Naive B cell (primary cell): ENCODE results near the gene STRIP2. TPM values are rescaled to one million over a fixed set of nuclear protein-coding genes. Genes with fewer than 3 reads are reported as not detected.
"Not testable (repeated sequence)": the region's sequence is repeated elsewhere in the genome, so short reads cannot be mapped to it uniquely, and the experiment has no call there.

Experiments
- ATAC-seq, 2 donors: fragments of 150-1000 bp; cut with Tn5 transposase; 2 replicates each; pipeline ENCODE4 v1.10.0; 2021; ENCODE audit warnings: low read depth in 2 of 2, mild to moderate bottlenecking in 2 of 2, moderate library complexity in 2 of 2
- DNase-seq: peaks from one replicate; pipeline ENCODE4 v3.0.0; 2022
- H3K27ac Mint-ChIP-seq, 6 donors: one replicate each; pipeline ENCODE4 v1.8.0; 2020 to 2022; ENCODE audit warnings: mild to moderate bottlenecking in 6 of 6, mixed read lengths in 6 of 6, moderate library complexity in 5 of 6, inconsistent platforms in 2 of 6
- H3K27me3 Mint-ChIP-seq, 3 donors: one replicate each; pipeline ENCODE4 v1.8.0; 2021 to 2022; ENCODE audit warnings: mixed read lengths in 3 of 3, mild to moderate bottlenecking in 1 of 3
- H3K36me3 Mint-ChIP-seq, 2 donors: one replicate each; pipeline ENCODE4 v1.8.0; 2020 to 2022; ENCODE audit warnings: mixed read lengths in 2 of 2, inconsistent platforms in 1 of 2, mild to moderate bottlenecking in 1 of 2
- H3K4me1 Mint-ChIP-seq, 3 donors: one replicate each; pipeline ENCODE4 v1.8.0; 2020 to 2022; ENCODE audit warnings: mixed read lengths in 3 of 3, inconsistent platforms in 1 of 3, mild to moderate bottlenecking in 1 of 3, moderate library complexity in 1 of 3
- H3K4me3 Mint-ChIP-seq, 8 donors: one replicate each; pipeline ENCODE4 v1.8.0; 2020 to 2022; ENCODE audit warnings: mild to moderate bottlenecking in 8 of 8, mixed read lengths in 8 of 8, moderate library complexity in 8 of 8, inconsistent platforms in 2 of 8
- H3K9me3 Mint-ChIP-seq, 7 donors: one replicate each; pipeline ENCODE4 v1.8.0; 2020 to 2022; ENCODE audit warnings: mixed read lengths in 7 of 7, mild to moderate bottlenecking in 5 of 7, inconsistent platforms in 2 of 7, moderate library complexity in 1 of 7
- polyA plus RNA-seq, 6 donors: library from polyadenylated mRNA; unstranded; fragments of 300-500 nt; fragmentation: Illumina TruSeq; gene quantifications; one replicate each; pipeline ENCODE4 v1.2.3, GENCODE V29; 2021; ENCODE audit warnings: low read depth in 6 of 6

STRIP2 gene
- polyA plus RNA-seq, 6 donors from 2014 or later, result not detected

- no peaks in the 10 kb centered on the region for H3K27me3 Mint-ChIP-seq
- ATAC-seq (no peak), DNase-seq (no peak)
- peaks cover 7 to 17% of the 10 kb centered on the region in 2 donors for H3K36me3 Mint-ChIP-seq
- H3K4me1 Mint-ChIP-seq, result no peaks in the 10 kb centered on the region
- H3K4me3 Mint-ChIP-seq, result no peak overlapping the region
- H3K27ac Mint-ChIP-seq, result peak overlapping the region in 1 of 6 donors; percentile 72
- no peaks in the 10 kb centered on the region for H3K9me3 Mint-ChIP-seq
Observed at GRCh38 chr7:129401228-129401966, 32.8 kb upstream of the STRIP2 start.

GRCh38 chr7:129401967-129402860 lies 32.0 kb upstream of the STRIP2 start:
- Mint-ChIP-seq H3K27me3 (no peaks in the 10 kb centered on the region), H3K4me1 (no peaks in the 10 kb centered on the region), H3K9me3 (no peaks in the 10 kb centered on the region), H3K36me3 (peaks cover 7 to 15% of the 10 kb centered on the region in 2 donors), H3K27ac (peak overlapping the region in 1 of 6 donors; percentile 5), H3K4me3 (no peak overlapping the region)
- DNase-seq (no peak), ATAC-seq (no peak)

DNA sequence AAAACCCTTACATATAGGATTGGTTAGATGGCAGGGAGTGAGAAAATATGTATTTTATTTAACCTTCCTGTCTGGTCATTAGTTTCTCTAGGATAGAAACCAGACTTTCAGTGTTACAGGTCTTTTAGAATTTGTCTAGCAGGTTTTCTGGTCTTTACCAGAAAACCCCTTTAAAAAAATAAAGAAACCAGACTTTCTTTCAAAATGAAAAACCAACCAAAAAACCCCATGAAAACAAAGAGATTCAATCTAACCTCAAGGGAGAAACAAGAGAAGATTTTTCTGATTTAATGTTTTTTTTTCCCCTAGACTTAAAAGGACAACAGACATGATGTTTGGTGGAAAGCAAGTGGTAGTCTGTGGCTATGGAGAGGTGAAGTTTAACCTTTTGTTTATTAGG lies 28.7 kb upstream of the STRIP2 start:
- no peak overlapping the region for H3K27ac Mint-ChIP-seq
- no peaks in the 10 kb centered on the region for H3K4me1 Mint-ChIP-seq
- no peaks in the 10 kb centered on the region for H3K27me3 Mint-ChIP-seq
- no peak overlapping the region for H3K4me3 Mint-ChIP-seq
- DNase-seq (no peak), ATAC-seq (no peak)
- no peaks in the 10 kb centered on the region for H3K9me3 Mint-ChIP-seq
- H3K36me3 Mint-ChIP-seq, result peaks cover 27 to 28% of the 10 kb centered on the region in 2 donors

DNA sequence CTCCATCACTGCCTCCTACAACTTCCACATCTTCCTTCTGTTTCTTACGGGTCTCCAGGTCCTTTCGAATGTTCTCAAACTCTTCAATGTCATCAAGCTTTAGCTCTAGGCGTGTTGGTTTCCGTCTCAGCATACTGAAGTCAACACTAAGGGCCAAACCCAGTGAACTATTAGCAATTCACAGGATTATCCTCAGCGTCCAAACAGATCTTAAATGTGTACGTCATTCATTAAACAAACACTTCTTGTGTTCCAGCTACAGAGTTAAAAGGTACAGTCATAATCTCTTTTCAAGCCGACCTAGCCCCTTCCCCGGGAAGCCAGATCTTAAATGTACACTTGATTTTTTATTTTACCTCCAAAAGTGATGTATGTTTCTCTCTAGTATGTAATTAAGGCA lies 24.0 kb upstream of the STRIP2 start:
- Mint-ChIP-seq H3K36me3 (peaks cover 40 to 52% of the 10 kb centered on the region in 2 donors), H3K27ac (peak overlapping the region in 1 of 6 donors; percentile 3)
- not testable (repeated sequence) for ATAC-seq, H3K4me1 Mint-ChIP-seq, H3K4me3 Mint-ChIP-seq, DNase-seq, H3K27me3 Mint-ChIP-seq, H3K9me3 Mint-ChIP-seq

- no peaks in the 10 kb centered on the region for H3K4me1 Mint-ChIP-seq
- DNase-seq (no peak), ATAC-seq (no peak)
- peaks cover 38 to 43% of the 10 kb centered on the region in 2 donors for H3K36me3 Mint-ChIP-seq
- no peak overlapping the region for H3K27ac Mint-ChIP-seq
- no peak overlapping the region for H3K4me3 Mint-ChIP-seq
- peaks cover 0 to 10% (median 3%) of the 10 kb centered on the region in 7 donors for H3K9me3 Mint-ChIP-seq
- no peaks in the 10 kb centered on the region for H3K27me3 Mint-ChIP-seq
Observed at GRCh38 chr7:129412501-129412900, 21.7 kb upstream of the STRIP2 start.

GRCh38 chr7:129417073-129417472 lies 17.2 kb upstream of the STRIP2 start:
- no peak for DNase-seq
- Mint-ChIP-seq H3K27ac (no peak overlapping the region), H3K4me3 (no peak overlapping the region), H3K4me1 (no peaks in the 10 kb centered on the region), H3K9me3 (peaks cover 0 to 7% (median 0%) of the 10 kb centered on the region in 7 donors), H3K36me3 (peaks cover 21 to 25% of the 10 kb centered on the region in 2 donors), H3K27me3 (no peaks in the 10 kb centered on the region)
- ATAC-seq, result no peak

GRCh38 chr7:129421717-129422250 lies 12.4 kb upstream of the STRIP2 start:
- Mint-ChIP-seq H3K27me3 (no peaks in the 10 kb centered on the region), H3K36me3 (peaks cover 7 to 20% of the 10 kb centered on the region in 2 donors), H3K27ac (no peak overlapping the region), H3K4me1 (no peaks in the 10 kb centered on the region), H3K4me3 (no peak overlapping the region), H3K9me3 (no peaks in the 10 kb centered on the region)
- ATAC-seq (no peak), DNase-seq (no peak)

DNA sequence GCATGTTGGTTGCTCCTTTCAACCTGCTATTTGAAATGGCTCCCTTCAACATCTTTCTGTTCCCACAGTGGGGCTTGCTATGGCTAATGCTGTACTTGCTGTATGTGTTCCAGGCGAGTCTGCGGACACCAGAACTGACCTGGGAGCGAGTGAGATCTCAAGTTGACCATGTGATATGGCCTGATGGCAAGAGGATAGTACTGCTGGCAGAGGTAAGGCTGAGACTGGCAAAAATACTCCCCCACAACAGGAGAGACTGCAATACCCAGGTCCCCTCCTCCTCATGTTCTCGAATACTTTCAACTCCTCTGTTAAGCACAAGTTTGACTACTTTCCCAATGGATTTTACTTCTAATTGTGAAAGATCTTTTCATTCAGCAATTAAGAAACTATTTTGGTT lies 11.5 kb upstream of the STRIP2 start:
- Mint-ChIP-seq H3K4me3 (no peak overlapping the region), H3K4me1 (no peaks in the 10 kb centered on the region), H3K27me3 (no peaks in the 10 kb centered on the region), H3K27ac (no peak overlapping the region), H3K9me3 (no peaks in the 10 kb centered on the region), H3K36me3 (peaks cover 7 to 20% of the 10 kb centered on the region in 2 donors)
- ATAC-seq (no peak), DNase-seq (no peak)

DNA sequence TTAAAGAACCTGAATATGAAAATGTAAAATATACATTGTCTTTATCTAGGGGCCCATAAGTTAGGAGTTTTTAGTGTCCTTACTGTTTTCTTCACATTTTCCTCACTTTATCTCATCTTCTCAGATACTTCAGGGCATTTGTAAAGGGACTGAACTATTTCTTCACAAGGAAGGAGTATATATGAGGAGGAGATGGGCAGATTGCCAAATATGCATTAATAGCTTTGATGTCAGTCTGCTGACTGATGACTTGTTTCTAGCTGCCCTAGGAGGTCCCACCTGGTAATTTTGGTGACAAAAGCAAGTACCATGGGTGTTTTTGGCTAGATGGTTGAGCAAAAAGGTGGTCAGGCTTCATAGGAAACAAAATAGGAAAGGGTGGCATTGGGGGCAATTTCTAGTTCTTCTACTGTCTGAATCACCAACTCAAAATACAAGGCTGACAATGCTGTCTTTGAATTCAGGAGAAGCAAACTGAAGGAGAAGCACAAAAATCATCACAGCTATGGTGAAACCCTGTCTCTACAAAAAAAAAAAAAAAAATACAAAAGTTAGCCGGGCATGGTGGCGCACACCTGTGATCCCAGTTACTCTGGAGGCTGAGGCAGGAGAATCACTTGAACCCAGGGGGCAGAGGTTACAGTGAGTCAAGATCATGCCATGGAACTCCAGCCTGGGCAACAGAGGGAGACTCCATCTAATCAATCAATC lies 10.4 kb upstream of the STRIP2 start:
- Mint-ChIP-seq H3K9me3 (no peaks in the 10 kb centered on the region), H3K27ac (no peak overlapping the region), H3K4me1 (no peaks in the 10 kb centered on the region), H3K27me3 (no peaks in the 10 kb centered on the region), H3K4me3 (no peak overlapping the region), H3K36me3 (peaks cover 2 to 18% of the 10 kb centered on the region in 2 donors)
- DNase-seq (no peak), ATAC-seq (no peak)

GRCh38 chr7:129426482-129426881 lies 7.8 kb upstream of the STRIP2 start:
- DNase-seq (no peak), ATAC-seq (no peak)
- no peak overlapping the region for H3K4me3 Mint-ChIP-seq
- peaks cover 0 to 14% of the 10 kb centered on the region in 2 donors for H3K36me3 Mint-ChIP-seq
- H3K4me1 Mint-ChIP-seq, result no peaks in the 10 kb centered on the region
- no peaks in the 10 kb centered on the region for H3K27me3 Mint-ChIP-seq
- H3K9me3 Mint-ChIP-seq, result no peaks in the 10 kb centered on the region
- H3K27ac Mint-ChIP-seq, result peak overlapping the region in 2 of 6 donors; percentile 31 to 51

- Mint-ChIP-seq H3K27ac (no peak overlapping the region), H3K36me3 (peaks cover 0 to 13% of the 10 kb centered on the region in 2 donors), H3K4me1 (peaks cover under 1 to 1% (median under 1%) of the 10 kb centered on the region in 3 donors), H3K27me3 (peaks cover 1 to 3% (median 2%) of the 10 kb centered on the region in 3 donors), H3K9me3 (no peaks in the 10 kb centered on the region), H3K4me3 (no peak overlapping the region)
- ATAC-seq (no peak), DNase-seq (no peak)
Observed at GRCh38 chr7:129427526-129428045, 6.6 kb upstream of the STRIP2 start.

DNA sequence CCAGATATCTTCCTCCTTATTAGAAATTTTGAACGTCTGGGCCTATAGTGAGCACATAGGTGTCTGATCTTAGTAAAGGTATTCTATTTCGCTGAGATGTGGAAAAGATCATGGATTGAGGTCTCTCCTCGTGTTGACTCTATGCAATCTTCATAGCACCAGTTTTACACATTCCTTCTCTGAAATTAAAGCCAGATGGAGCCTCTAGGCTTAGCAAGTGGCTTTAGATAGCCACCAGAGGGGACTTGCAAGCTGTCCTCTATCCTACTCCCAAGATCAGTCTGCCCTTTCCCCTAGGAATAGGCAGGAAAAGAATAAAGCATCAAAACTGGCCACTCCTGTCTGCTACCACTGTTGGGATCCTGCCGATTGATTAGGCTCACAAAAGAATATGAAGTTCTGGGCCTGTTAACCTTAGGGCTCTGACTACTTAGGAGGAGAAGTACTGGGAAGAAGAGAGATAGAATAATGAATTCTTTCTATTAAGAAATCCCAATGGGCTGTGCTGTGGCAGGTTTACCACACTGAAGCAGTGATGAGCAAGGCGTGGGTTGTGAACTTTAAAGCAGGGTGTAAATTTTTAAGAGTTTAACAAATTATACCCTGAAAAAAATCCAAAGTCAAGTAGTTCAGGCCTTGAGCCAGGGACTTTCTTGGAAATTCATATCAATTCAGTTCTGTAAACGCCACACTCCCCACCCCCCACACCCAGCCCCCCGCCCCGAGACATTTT lies 2.2 kb upstream of the STRIP2 start:
- ATAC-seq, result no peak
- Mint-ChIP-seq H3K9me3 (no peaks in the 10 kb centered on the region), H3K4me3 (peak overlapping the region in 2 of 8 donors; percentile 93 to 97), H3K4me1 (peaks cover 19 to 22% (median 21%) of the 10 kb centered on the region in 3 donors), H3K27me3 (peaks cover 20 to 34% (median 34%) of the 10 kb centered on the region in 3 donors), H3K27ac (no peak overlapping the region), H3K36me3 (peaks cover 0 to 5% of the 10 kb centered on the region in 2 donors)
- no peak for DNase-seq
